ENCODE data around the gene NPC1. TPM values are rescaled to one million over a fixed set of nuclear protein-coding genes. Genes with fewer than 3 reads are reported as not detected.

NPC1 gene
- total and polyA plus RNA-seq, 9 donors, result 21.8 to 100 (median 29.8) TPM

DNA sequence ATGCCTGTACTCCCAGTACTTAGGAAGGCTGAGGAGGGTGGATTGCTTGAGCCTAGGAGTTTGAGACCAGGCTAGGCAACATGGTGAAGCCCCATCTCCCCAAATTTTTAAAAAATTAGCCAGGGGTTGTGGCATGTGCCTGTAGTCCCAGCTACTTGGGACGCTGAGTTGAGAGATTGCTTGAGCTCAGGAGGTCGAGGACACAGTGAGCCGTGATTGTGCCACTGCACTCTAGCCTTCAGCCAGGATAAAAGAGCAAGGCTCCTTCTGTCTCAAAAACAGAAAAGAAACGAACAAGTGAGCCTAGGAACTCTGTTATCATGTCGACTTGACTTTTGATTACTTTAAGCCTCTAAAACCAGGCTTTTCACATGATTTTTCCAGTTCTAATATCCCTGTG, 13.7 kb downstream of the NPC1 start:
- no peaks in the 10 kb centered on the region for H3K36me3 ChIP-seq
- TF ChIP-seq POLR2A (IDR thresholded peaks at IDR 0.05) (no peak), EP300 (IDR thresholded peaks at IDR 0.05) (no peak)
- TF ChIP-seq, protein P1, sequence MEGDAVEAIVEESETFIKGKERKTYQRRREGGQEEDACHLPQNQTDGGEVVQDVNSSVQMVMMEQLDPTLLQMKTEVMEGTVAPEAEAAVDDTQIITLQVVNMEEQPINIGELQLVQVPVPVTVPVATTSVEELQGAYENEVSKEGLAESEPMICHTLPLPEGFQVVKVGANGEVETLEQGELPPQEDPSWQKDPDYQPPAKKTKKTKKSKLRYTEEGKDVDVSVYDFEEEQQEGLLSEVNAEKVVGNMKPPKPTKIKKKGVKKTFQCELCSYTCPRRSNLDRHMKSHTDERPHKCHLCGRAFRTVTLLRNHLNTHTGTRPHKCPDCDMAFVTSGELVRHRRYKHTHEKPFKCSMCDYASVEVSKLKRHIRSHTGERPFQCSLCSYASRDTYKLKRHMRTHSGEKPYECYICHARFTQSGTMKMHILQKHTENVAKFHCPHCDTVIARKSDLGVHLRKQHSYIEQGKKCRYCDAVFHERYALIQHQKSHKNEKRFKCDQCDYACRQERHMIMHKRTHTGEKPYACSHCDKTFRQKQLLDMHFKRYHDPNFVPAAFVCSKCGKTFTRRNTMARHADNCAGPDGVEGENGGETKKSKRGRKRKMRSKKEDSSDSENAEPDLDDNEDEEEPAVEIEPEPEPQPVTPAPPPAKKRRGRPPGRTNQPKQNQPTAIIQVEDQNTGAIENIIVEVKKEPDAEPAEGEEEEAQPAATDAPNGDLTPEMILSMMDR (IDR thresholded peaks at IDR 0.05), result no peak
- H3K9me3 ChIP-seq, result no peaks in the 10 kb centered on the region
- no peak overlapping the region for H3K4me3 ChIP-seq
- DNase-seq, result no peak
- 52 to 64% (median 56%) methylated on average over 5 of the region's 5 CpGs for WGBS, 3 donors
- no peak overlapping the region for H3K27ac ChIP-seq
- intact Hi-C loops (cut with DNase I), result no loop called here
- H3K4me1 ChIP-seq (ENCODE audit: insufficient read depth), result peaks cover 3% of the 10 kb centered on the region
- no peaks in the 10 kb centered on the region for H3K27me3 ChIP-seq

DNA sequence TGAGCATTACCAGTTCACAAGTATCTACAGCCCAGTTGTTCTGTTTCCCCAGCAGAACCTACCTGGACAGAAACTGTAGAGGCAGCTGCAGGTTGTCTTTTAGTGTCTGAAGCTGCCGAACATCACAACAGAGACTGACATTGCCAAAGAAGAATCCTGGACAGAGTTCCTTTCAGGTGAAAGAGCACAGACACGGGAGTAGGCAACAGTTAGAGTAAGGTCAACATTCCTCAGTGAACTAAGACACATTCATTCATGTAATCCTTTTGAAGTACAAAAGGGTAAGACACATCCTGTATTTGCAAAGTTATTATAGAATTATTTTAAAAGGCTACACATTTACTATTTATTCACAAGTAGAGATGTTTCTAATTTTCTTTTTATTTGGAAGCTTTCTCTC, 14.3 kb downstream of the NPC1 start:
- 65 to 73% (median 67%) methylated on average over 2 of the region's 2 CpGs for WGBS, 3 donors
- Histone ChIP-seq H3K4me1 (ENCODE audit: insufficient read depth) (peaks cover 3% of the 10 kb centered on the region), H3K27me3 (no peaks in the 10 kb centered on the region), H3K36me3 (no peaks in the 10 kb centered on the region), H3K27ac (no peak overlapping the region), H3K9me3 (no peaks in the 10 kb centered on the region), H3K4me3 (no peak overlapping the region)
- no peak for DNase-seq
- intact Hi-C loops (cut with DNase I), result no loop called here
- TF ChIP-seq POLR2A (IDR thresholded peaks at IDR 0.05) (no peak), EP300 (IDR thresholded peaks at IDR 0.05) (no peak)
- TF ChIP-seq, protein P1 (IDR thresholded peaks at IDR 0.05), result no peak

DNA sequence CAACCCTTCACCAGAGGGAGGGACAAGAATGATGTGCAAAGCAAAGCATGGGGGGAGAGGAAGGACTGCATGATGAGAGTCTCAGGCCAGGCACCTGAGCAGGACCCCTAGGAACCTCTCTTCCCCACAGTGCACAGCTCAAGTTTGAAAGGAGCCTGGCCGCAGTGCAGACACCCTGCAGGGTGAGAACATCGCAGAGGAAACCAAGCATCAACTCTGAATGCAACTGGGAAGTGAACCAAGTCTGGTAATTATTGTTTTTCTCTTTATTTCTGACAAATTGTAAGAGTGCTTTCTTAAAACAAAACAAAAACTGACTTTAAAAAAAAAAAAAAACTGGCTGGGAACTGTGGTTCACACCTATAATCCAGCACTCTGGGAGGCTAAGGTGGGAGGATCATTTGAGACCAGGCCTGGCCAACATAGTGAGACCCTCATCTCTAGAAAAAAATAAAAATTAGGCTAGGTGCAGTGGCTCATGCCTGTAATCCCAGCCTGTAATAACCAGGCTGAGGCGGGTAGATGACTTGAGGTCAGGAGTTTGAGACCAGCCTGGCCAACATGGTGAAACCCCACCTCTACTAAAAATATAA, 15.3 kb downstream of the NPC1 start:
- H3K36me3 ChIP-seq, result no peaks in the 10 kb centered on the region
- no peak for DNase-seq
- no peaks in the 10 kb centered on the region for H3K27me3 ChIP-seq
- H3K9me3 ChIP-seq, result no peaks in the 10 kb centered on the region
- TF ChIP-seq EP300 (IDR thresholded peaks at IDR 0.05) (no peak), POLR2A (IDR thresholded peaks at IDR 0.05) (no peak)
- TF ChIP-seq, protein P1 (IDR thresholded peaks at IDR 0.05), result no peak
- peaks cover 3% of the 10 kb centered on the region for H3K4me1 ChIP-seq (ENCODE audit: insufficient read depth)
- no peak overlapping the region for H3K4me3 ChIP-seq
- H3K27ac ChIP-seq, result no peak overlapping the region
- intact Hi-C loops (cut with DNase I), result no loop called here
- WGBS, 3 donors, result 48 to 81% (median 64%) methylated on average over 3 of the region's 3 CpGs

DNA sequence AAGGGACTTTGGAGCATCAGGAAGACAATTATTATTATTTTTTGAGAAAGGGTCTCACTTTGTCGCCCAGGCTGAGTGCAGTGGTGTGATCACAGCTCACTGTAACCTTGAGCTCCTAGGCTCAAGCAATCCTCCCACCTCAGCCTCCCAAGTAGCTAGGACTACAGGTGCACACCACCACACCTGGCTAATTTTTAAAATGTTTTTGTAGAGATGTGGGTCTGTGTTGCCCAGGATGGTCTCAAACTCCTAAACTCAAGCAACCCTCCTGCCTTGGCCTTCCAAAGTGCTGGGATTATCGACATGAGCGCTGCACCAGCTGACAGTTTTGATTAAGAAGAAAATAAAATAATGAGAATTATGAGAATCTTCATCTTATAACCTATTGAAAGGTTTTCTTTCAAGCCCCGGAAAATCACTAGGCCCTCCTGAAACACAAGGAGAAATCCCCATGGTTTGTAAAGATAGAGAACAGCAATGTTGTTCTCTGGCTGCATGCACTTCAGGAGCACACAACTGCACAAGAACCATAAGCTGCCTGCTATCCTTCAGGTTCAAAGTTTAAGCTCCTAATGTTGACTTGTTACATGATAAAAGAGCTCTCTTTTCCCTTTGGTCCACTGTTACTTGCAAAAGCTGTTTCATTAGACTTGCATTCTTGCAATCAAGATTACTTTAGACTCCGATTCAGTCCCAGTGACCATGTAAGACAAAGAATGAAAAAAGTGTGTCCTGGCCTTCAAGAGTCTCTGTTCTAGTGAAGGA, 16.8 kb downstream of the NPC1 start:
- WGBS, 3 donors, result 95 to 97% (median 96%) methylated on average over 5 of the region's 5 CpGs
- intact Hi-C loops (cut with DNase I), result no loop called here
- TF ChIP-seq, protein P1 (IDR thresholded peaks at IDR 0.05), result no peak
- TF ChIP-seq EP300 (IDR thresholded peaks at IDR 0.05) (no peak), POLR2A (IDR thresholded peaks at IDR 0.05) (no peak)
- no peak for DNase-seq
- Histone ChIP-seq H3K4me1 (ENCODE audit: insufficient read depth) (peaks cover 2% of the 10 kb centered on the region), H3K9me3 (no peaks in the 10 kb centered on the region), H3K27ac (no peak overlapping the region), H3K36me3 (no peaks in the 10 kb centered on the region), H3K4me3 (no peak overlapping the region), H3K27me3 (no peaks in the 10 kb centered on the region)

Measured in ovary (tissue), 9 donors.